Upper lobe of left lung (tissue), 6 donors: ENCODE results near the gene SIK3. TPM values are rescaled to one million over a fixed set of nuclear protein-coding genes. Genes with fewer than 3 reads are reported as not detected.

Experiments used
- ATAC-seq, 2 donors: fragments of 200-7000 bp; cut with Tn5 transposase; one replicate each; pipeline ENCODE4 v1.9.1; 2022; ENCODE audit warnings: mild to moderate bottlenecking in 2 of 2, moderate library complexity in 2 of 2; ENCODE audit not compliant: low FRiP score in 2 of 2
- DNase-seq, 2 donors: peaks; one replicate each; pipeline ENCODE4 v3.0.0-alpha.2; 2019 to 2020
- H3K27ac ChIP-seq, 4 donors: fragments of 200-600 bp; sonication (generic); one replicate each; pipeline ENCODE4 v1.5.1; 2016 to 2019
- H3K27me3 ChIP-seq, 4 donors: fragments of 200-600 bp; sonication (generic); one replicate each; pipeline ENCODE4 v1.5.1; 2017 to 2019
- H3K36me3 ChIP-seq, 4 donors: fragments of 200-600 bp; sonication (generic); one replicate each; pipeline ENCODE4 v1.5.1; 2016 to 2019
- H3K4me1 ChIP-seq, 4 donors: fragments of 200-600 bp; sonication (generic); one replicate each; pipeline ENCODE4 v1.5.1; 2018 to 2019
- H3K4me3 ChIP-seq, 4 donors: fragments of 200-600 bp; sonication (generic); one replicate each; pipeline ENCODE4 v1.5.1; 2017 to 2019; ENCODE audit warnings: mild to moderate bottlenecking in 2 of 4, moderate library complexity in 1 of 4
- H3K9me3 ChIP-seq, 4 donors: fragments of 200-600 bp; sonication (generic); one replicate each; pipeline ENCODE4 v1.5.1; 2018 to 2019
- EP300 ChIP-seq, 4 donors: sonication (generic); formaldehyde crosslinking; IDR thresholded peaks; one replicate each; pipeline ENCODE4 v1.5.1; 2017; ENCODE audit warnings: antibody characterized with exemption in 4 of 4, control low read depth in 2 of 4
- POLR2A ChIP-seq, 4 donors: fragments of 450-650 bp; IDR thresholded peaks; one replicate each; pipeline ENCODE4 v1.5.1; 2016 to 2017; ENCODE audit warnings: antibody characterized with exemption in 4 of 4, mild to moderate bottlenecking in 2 of 4
- POLR2AphosphoS5 ChIP-seq, 2 donors: sonication (generic); formaldehyde crosslinking; IDR thresholded peaks; one replicate each; pipeline ENCODE4 v1.5.1; 2017; ENCODE audit warnings: antibody characterized with exemption in 2 of 2
- WGBS, 2 donors: methylation state at CpG; one replicate each; pipeline ENCODE4 v1.1.5; 2017 to 2018; 5-methylcytosine and 5-hydroxymethylcytosine counted together
- total RNA-seq, 6 donors: library from RNA; depleted of rRNA in 4 of 6; stranded (reverse); fragments of >200 nt in 4 of 6; gene quantifications; one replicate each; pipeline versions ENCODE4 v1.1.0 to v1.2.1, GENCODE V29; 2016 to 2021
- TF ChIP-seq, protein P1 (sequence below), 6 experiments: fragments of 450-650 bp in 4 of 6; fragments of 200-600 bp in 2 of 6; sonication (generic) in 2 of 6; IDR thresholded peaks; one replicate each; pipeline ENCODE4 v1.5.1; 2016 to 2019; ENCODE audit warnings: antibody characterized with exemption in 6 of 6
- donor health status: DM: no; HTN: no; CAD: no; lungs with moderate emphysema.
- donor health status: DM: no; HTN: yes; CAD: no; lungs with severe emphysema.

The SIK3 gene
- total RNA-seq, 6 donors from 2014 or later = 26.9 to 115 (median 43.7) TPM

- ATAC-seq (no peak), DNase-seq (no peak)
- Histone ChIP-seq H3K36me3 (no peaks in the 10 kb centered on the region), H3K9me3 (no peaks in the 10 kb centered on the region), H3K4me3 (no peak overlapping the region), H3K27ac (no peak overlapping the region), H3K27me3 (no peaks in the 10 kb centered on the region), H3K4me1 (no peaks in the 10 kb centered on the region)
- 79% methylated on average over 4 of the region's 4 CpGs for WGBS, 2 donors
- TF ChIP-seq POLR2A (IDR thresholded peaks at IDR 0.05) (no peak), EP300 (IDR thresholded peaks at IDR 0.05) (no peak)
- TF ChIP-seq, protein P1, sequence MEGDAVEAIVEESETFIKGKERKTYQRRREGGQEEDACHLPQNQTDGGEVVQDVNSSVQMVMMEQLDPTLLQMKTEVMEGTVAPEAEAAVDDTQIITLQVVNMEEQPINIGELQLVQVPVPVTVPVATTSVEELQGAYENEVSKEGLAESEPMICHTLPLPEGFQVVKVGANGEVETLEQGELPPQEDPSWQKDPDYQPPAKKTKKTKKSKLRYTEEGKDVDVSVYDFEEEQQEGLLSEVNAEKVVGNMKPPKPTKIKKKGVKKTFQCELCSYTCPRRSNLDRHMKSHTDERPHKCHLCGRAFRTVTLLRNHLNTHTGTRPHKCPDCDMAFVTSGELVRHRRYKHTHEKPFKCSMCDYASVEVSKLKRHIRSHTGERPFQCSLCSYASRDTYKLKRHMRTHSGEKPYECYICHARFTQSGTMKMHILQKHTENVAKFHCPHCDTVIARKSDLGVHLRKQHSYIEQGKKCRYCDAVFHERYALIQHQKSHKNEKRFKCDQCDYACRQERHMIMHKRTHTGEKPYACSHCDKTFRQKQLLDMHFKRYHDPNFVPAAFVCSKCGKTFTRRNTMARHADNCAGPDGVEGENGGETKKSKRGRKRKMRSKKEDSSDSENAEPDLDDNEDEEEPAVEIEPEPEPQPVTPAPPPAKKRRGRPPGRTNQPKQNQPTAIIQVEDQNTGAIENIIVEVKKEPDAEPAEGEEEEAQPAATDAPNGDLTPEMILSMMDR (IDR thresholded peaks at IDR 0.05) = no peak
Measured at GRCh38 chr11:117128289-117128688, 30.1 kb upstream of the SIK3 start.

DNA sequence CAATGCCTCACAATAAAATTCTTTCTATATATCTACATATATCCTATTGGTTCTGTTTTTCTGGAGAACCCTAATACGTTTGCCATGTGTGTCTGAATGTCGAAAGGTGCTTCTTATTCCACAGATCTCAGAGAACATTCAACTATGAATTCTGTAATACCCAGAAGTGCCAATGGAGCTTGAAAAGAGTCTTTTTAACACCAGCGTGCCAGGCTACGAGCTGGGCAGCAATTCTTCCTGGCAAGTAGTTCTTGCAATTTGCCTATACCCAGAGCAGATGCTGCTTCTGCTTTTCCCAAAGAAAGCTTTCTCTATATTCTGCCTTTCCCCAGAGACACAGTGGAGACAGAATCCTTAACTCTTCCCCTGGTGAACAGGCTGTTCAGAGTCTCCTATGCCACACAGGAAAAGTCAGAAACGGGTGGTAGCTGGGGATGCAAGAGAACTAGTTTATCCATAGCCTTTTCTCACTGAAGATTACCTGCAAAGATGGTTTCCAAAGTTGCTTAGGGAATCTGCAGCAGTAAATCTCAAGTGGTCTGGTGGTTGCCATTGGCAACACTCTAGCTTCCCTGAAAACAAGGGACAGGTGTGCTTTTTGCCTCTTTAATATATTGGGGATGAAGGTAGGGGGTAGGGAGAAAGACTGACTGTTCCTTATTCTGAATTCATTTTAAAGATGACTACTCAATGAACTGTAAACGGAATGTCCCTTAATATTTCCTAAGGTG lies 29.1 kb upstream of the SIK3 start:
- TF ChIP-seq POLR2A (IDR thresholded peaks at IDR 0.05) = no peak
- WGBS, 2 donors = 74 to 83% methylated on average over 6 of the region's 6 CpGs

DNA sequence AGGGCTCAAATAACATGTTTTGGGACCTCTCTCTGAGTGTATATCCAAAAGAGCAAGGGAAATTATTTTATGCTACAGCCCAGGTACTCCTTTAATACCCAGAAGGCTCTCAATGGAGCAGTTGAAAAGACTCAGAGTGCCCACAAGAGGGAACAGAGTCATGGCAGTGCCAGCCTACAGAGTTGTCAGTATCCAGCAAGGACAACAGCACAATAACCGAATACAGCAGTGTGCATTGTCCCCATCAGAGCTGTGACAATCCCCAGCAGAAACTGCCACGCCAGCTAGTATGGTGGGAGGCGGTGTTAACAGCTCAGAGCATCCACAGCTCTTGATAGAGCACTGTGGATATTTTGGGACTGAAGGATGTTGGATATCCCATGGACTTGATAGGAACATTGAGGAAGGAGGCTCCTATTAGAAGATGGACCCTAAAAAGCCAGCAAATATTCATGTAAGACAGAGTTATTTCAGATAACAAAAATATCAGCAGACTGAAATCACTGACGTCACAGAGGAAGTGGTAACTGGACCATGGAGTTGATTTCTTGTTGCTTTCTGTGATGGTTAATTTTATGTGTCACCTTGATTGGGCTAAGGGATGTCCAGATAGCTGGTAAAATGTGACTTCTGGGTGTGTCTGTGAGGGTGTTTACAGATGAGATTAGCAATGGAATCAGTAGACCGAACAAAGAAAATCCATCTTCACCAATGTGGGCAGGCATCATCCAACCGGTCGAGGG lies 28.2 kb upstream of the SIK3 start:
- no peaks in the 10 kb centered on the region for H3K27me3 ChIP-seq
- DNase-seq (no peak), ATAC-seq (no peak)
- TF ChIP-seq POLR2A (IDR thresholded peaks at IDR 0.05) = no peak
- TF ChIP-seq, protein P1 (IDR thresholded peaks at IDR 0.05) = no peak
- TF ChIP-seq POLR2AphosphoS5 (IDR thresholded peaks at IDR 0.05) = no peak
- no peak for TF ChIP-seq EP300 (IDR thresholded peaks at IDR 0.05)
- no peaks in the 10 kb centered on the region for H3K36me3 ChIP-seq
- 78 to 87% methylated on average over 7 of the region's 7 CpGs for WGBS, 2 donors
- no peak overlapping the region for H3K27ac ChIP-seq
- H3K9me3 ChIP-seq = no peaks in the 10 kb centered on the region
- H3K4me3 ChIP-seq = no peak overlapping the region
- no peaks in the 10 kb centered on the region for H3K4me1 ChIP-seq

More for the DNA sequence above, 29.1 kb upstream of the SIK3 start:
- Histone ChIP-seq H3K4me1 (no peaks in the 10 kb centered on the region), H3K27ac (no peak overlapping the region), H3K4me3 (no peak overlapping the region), H3K9me3 (no peaks in the 10 kb centered on the region), H3K36me3 (no peaks in the 10 kb centered on the region), H3K27me3 (no peaks in the 10 kb centered on the region)
- ATAC-seq (no peak), DNase-seq (no peak)

GRCh38 chr11:117122556-117122955 lies 24.3 kb upstream of the SIK3 start:
- Histone ChIP-seq H3K4me3 (no peak overlapping the region), H3K9me3 (no peaks in the 10 kb centered on the region), H3K27me3 (no peaks in the 10 kb centered on the region), H3K36me3 (no peaks in the 10 kb centered on the region), H3K27ac (no peak overlapping the region), H3K4me1 (no peaks in the 10 kb centered on the region)
- ATAC-seq = no peak
- TF ChIP-seq POLR2AphosphoS5 (IDR thresholded peaks at IDR 0.05) (no peak), POLR2A (IDR thresholded peaks at IDR 0.05) (no peak), EP300 (IDR thresholded peaks at IDR 0.05) (no peak)
- TF ChIP-seq, protein P1 (IDR thresholded peaks at IDR 0.05) = no peak
- DNase-seq = no peak
- WGBS, 2 donors = 84 to 85% methylated on average over 5 of the region's 5 CpGs

DNA sequence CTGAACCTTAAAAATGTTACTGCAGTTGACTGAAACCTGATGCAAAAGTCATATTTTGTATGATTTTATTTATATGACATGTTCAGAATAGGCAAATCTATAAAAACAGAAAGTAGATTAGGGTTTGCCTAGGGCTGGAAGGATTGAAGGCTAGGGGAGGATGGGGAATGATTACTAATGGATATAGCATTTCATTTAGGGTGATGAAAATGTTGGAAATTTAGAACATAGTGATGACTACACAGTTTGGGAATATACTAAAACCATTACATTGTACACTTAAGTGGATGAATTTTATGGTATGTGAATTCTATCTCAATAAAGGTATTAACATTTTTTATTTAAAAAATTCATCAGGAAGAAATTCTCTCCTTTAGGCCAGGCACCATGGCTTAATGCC lies 22.9 kb upstream of the SIK3 start:
- H3K9me3 ChIP-seq = no peaks in the 10 kb centered on the region
- no peaks in the 10 kb centered on the region for H3K36me3 ChIP-seq
- no peaks in the 10 kb centered on the region for H3K4me1 ChIP-seq
- DNase-seq = no peak
- TF ChIP-seq POLR2AphosphoS5 (IDR thresholded peaks at IDR 0.05) (no peak), POLR2A (IDR thresholded peaks at IDR 0.05) (no peak), EP300 (IDR thresholded peaks at IDR 0.05) (no peak)
- TF ChIP-seq, protein P1 (IDR thresholded peaks at IDR 0.05) = no peak
- no peak overlapping the region for H3K4me3 ChIP-seq
- H3K27me3 ChIP-seq = no peaks in the 10 kb centered on the region
- no peak overlapping the region for H3K27ac ChIP-seq
- no peak for ATAC-seq
